Activated T-helper 17 cell treated with anti-CD3 and anti-CD28 coated beads, Interleukin-2, amount 50 U/mL, for 72 hours (primary cell): ENCODE data around the gene SUPV3L1. TPM values are rescaled to one million over a fixed set of nuclear protein-coding genes. Genes with fewer than 3 reads are reported as not detected.

Experiments
- ATAC-seq: fragments of 150-1000 bp; cut with Tn5 transposase; replicated peaks from 2 replicates; pipeline ENCODE4 v1.10.0; 2021; ENCODE audit warnings: mild to moderate bottlenecking, moderate library complexity
- H3K27ac Mint-ChIP-seq: one replicate; pipeline ENCODE4 v1.8.0; 2022; ENCODE audit warnings: mixed read lengths
- H3K27me3 Mint-ChIP-seq: one replicate; pipeline ENCODE4 v1.8.0; 2022; ENCODE audit warnings: mixed read lengths
- H3K36me3 Mint-ChIP-seq: one replicate; pipeline ENCODE4 v1.8.0; 2022; ENCODE audit warnings: low read depth, mild to moderate bottlenecking, mixed read lengths
- H3K4me1 Mint-ChIP-seq: one replicate; pipeline ENCODE4 v1.8.0; 2022; ENCODE audit warnings: mixed read lengths
- H3K4me3 Mint-ChIP-seq: one replicate; pipeline ENCODE4 v1.8.0; 2022; ENCODE audit warnings: mild to moderate bottlenecking, mixed read lengths
- H3K9me3 Mint-ChIP-seq: one replicate; pipeline ENCODE4 v1.8.0; 2022; ENCODE audit warnings: mixed read lengths
- total RNA-seq, 2 donors: library from RNA; stranded (reverse); gene quantifications; one replicate each; pipeline ENCODE4 v1.2.3, GENCODE V29; 2022

SUPV3L1 gene
- total RNA-seq, 2 donors from 2014 or later: 38.9 to 65.4 TPM

DNA sequence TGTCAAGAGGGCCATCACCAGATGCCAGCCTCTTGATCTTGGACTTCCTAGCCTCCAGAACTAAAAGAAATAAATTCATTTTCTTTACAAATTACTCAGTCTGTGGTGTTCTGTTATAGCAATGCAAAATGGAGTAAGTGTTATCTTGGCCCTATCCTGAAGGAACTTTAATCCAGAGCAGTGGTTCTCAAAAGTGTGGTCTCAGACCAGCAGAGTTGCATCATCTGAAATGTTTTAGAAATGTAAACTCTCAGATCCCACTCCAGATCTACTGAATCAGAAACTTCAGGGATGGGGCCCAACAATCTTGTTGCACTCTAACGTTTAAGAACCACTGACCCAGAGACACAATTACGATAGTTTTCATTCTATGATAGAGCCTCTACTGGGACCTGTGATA is 3.2 kb upstream of the SUPV3L1 start:
- Mint-ChIP-seq H3K9me3 (no peaks in the 10 kb centered on the region), H3K27me3 (no peaks in the 10 kb centered on the region), H3K4me3 (no peak overlapping the region), H3K4me1 (peaks cover 19% of the 10 kb centered on the region), H3K36me3 (peaks cover 26% of the 10 kb centered on the region), H3K27ac (no peak overlapping the region)
- ATAC-seq: no peak

GRCh38 chr10:69179089-69179742 is 818 bp upstream of the SUPV3L1 start:
- peaks cover 29% of the 10 kb centered on the region for H3K36me3 Mint-ChIP-seq
- no peaks in the 10 kb centered on the region for H3K27me3 Mint-ChIP-seq
- peak overlapping the region; percentile 89 for H3K4me3 Mint-ChIP-seq
- peaks cover 23% of the 10 kb centered on the region for H3K4me1 Mint-ChIP-seq
- peak overlapping the region; percentile 100 for H3K27ac Mint-ChIP-seq
- H3K9me3 Mint-ChIP-seq: no peaks in the 10 kb centered on the region
- peak; percentile 34 for ATAC-seq

DNA sequence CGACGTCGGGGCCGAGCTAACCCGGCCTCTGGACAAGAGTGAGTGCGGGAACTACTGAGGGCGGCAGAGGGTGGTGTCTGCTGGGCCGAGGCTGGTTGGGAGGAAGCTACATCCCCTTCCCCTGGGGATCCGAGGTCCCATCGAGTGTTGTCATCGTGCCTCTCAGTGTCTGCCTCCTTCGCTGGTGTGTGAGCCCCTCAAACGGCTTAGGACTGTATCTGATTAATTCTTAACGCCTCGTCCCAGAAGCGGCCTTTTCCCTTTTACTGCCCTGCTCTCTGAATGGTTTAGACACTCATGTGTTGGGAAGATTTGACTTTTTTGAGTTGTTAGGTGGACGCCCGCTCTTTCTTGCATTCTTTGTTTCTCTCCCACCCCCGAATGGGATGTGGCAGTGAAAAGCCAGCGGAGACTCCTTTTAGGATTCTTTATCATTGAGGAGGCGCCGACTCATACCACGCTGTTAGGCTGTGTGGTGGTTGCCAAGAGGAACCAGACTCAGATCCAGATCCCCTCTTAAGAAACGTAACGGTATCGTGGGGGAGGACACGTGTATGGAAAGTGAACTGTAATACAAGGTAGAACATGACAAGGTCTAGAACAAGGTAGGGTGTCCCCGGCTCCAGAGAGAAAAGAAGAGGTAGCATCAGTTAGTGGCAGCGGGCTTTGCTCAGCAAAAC is 631 bp downstream of the SUPV3L1 start:
- peak overlapping the region; percentile 100 for H3K27ac Mint-ChIP-seq
- H3K4me3 Mint-ChIP-seq: peak overlapping the region; percentile 89
- peak; percentile 30 for ATAC-seq
- H3K27me3 Mint-ChIP-seq: no peaks in the 10 kb centered on the region
- peaks cover 23% of the 10 kb centered on the region for H3K4me1 Mint-ChIP-seq
- peaks cover 43% of the 10 kb centered on the region for H3K36me3 Mint-ChIP-seq
- H3K9me3 Mint-ChIP-seq: no peaks in the 10 kb centered on the region

DNA sequence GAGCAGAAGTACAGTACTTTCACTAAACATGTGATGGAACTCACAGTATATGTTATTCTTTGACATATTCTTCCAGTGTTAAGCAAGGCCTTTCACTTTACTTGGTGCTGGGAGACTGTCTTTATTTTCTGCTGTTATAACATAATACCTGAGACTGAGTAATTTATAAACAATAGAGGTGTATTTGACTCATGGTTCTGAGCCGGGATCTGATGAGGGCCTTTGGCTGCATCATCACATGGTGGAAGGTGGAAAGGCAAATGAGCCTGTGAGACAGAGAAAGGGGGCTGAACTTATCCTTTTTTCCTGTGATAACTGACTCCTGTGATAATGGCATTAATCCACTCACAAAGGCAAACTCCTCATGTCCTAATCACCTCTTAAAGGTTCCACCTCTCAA is 1.4 kb downstream of the SUPV3L1 start:
- H3K27ac Mint-ChIP-seq: peak overlapping the region; percentile 100
- H3K9me3 Mint-ChIP-seq: no peaks in the 10 kb centered on the region
- H3K36me3 Mint-ChIP-seq: peaks cover 51% of the 10 kb centered on the region
- no peak for ATAC-seq
- peak overlapping the region; percentile 89 for H3K4me3 Mint-ChIP-seq
- H3K27me3 Mint-ChIP-seq: no peaks in the 10 kb centered on the region
- peaks cover 23% of the 10 kb centered on the region for H3K4me1 Mint-ChIP-seq

DNA sequence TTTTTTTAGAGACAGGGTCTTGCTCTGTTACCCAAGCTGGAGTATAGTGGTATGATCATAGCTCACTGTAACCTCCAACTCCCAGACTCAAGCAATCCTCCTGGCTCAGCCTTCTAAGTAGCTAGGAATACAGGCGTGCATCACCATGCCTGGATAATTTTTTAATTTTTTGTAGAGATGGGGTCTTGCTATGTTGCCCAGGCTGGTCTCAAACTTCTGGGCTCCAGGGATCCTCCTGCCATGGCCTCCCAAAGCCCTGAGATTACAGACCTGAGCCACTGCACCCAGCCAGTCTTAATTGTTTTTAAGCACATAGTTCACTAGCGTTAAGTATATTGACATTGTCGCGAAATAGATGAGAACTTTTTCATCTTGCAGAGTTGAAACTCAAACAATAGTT is 2.0 kb downstream of the SUPV3L1 start:
- peaks cover 23% of the 10 kb centered on the region for H3K4me1 Mint-ChIP-seq
- no peaks in the 10 kb centered on the region for H3K9me3 Mint-ChIP-seq
- peaks cover 57% of the 10 kb centered on the region for H3K36me3 Mint-ChIP-seq
- no peak for ATAC-seq
- peak overlapping the region; percentile 89 for H3K4me3 Mint-ChIP-seq
- no peak overlapping the region for H3K27ac Mint-ChIP-seq
- H3K27me3 Mint-ChIP-seq: no peaks in the 10 kb centered on the region

- Mint-ChIP-seq H3K27ac (no peak overlapping the region), H3K4me1 (peaks cover 4% of the 10 kb centered on the region), H3K4me3 (no peak overlapping the region), H3K9me3 (no peaks in the 10 kb centered on the region), H3K36me3 (peaks cover 90% of the 10 kb centered on the region), H3K27me3 (no peaks in the 10 kb centered on the region)
- no peak for ATAC-seq
Observed at GRCh38 chr10:69186524-69186923, 6.5 kb downstream of the SUPV3L1 start.

- no peaks in the 10 kb centered on the region for H3K27me3 Mint-ChIP-seq
- H3K4me3 Mint-ChIP-seq: no peak overlapping the region
- peaks cover 95% of the 10 kb centered on the region for H3K36me3 Mint-ChIP-seq
- peak overlapping the region; percentile 32 for H3K27ac Mint-ChIP-seq
- peaks cover 6% of the 10 kb centered on the region for H3K4me1 Mint-ChIP-seq
- H3K9me3 Mint-ChIP-seq: no peaks in the 10 kb centered on the region
- peak; percentile 30 for ATAC-seq
Observed at GRCh38 chr10:69201045-69201444, 21.0 kb downstream of the SUPV3L1 start.

DNA sequence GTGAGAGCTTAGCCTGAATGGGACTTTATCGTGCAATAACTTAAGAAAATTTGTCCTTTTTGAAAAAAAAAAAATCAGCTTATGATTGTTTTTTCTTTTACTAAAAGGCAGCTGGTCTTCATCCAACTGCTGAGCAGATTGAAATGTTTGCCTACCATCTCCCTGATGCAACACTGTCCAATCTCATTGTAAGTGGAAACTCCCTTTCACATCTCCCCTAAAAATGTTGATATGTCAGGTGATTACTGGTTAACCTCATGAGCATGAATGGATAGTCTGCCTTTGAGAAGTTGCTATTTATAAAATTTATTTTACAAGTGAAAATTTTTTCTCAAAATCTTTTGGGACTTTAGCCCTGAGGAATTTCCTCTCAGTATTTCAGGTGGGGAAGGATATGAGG is 22.3 kb downstream of the SUPV3L1 start:
- no peak overlapping the region for H3K4me3 Mint-ChIP-seq
- H3K27ac Mint-ChIP-seq: peak overlapping the region; percentile 52
- ATAC-seq: no peak
- H3K4me1 Mint-ChIP-seq: peaks cover 6% of the 10 kb centered on the region
- H3K27me3 Mint-ChIP-seq: no peaks in the 10 kb centered on the region
- H3K9me3 Mint-ChIP-seq: no peaks in the 10 kb centered on the region
- peaks cover 93% of the 10 kb centered on the region for H3K36me3 Mint-ChIP-seq

- Mint-ChIP-seq H3K27ac (no peak overlapping the region), H3K36me3 (peaks cover 54% of the 10 kb centered on the region), H3K4me3 (no peak overlapping the region), H3K27me3 (no peaks in the 10 kb centered on the region), H3K9me3 (no peaks in the 10 kb centered on the region), H3K4me1 (peaks cover 8% of the 10 kb centered on the region)
- no peak for ATAC-seq
Observed at GRCh38 chr10:69208761-69209160, 28.7 kb downstream of the SUPV3L1 start.

- Mint-ChIP-seq H3K27me3 (no peaks in the 10 kb centered on the region), H3K27ac (peak overlapping the region; percentile 9), H3K4me3 (no peak overlapping the region), H3K36me3 (peaks cover 43% of the 10 kb centered on the region), H3K9me3 (peaks cover 3% of the 10 kb centered on the region), H3K4me1 (peaks cover 18% of the 10 kb centered on the region)
- no peak for ATAC-seq
Observed at GRCh38 chr10:69209787-69210484, 29.9 kb downstream of the SUPV3L1 start.

DNA sequence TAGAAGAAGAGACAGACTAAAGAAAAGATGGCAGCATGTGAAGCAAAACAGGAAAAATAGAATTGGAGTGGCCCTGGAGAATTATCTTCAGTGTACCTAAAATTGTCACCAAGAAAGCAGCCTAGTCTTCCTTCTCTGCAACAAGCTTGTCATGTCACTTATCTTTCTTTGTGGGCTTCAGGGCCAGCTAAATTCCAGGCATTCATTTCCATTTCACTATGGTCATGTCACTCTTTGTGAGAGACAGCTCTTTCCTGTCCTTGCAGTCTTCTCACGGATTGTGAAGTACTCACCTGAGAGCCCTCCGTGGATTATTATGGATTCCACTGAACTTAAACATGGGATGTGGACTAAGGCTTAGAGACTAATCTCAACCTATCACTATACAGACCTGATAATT is 31.1 kb downstream of the SUPV3L1 start:
- H3K4me1 Mint-ChIP-seq: peaks cover 28% of the 10 kb centered on the region
- H3K4me3 Mint-ChIP-seq: no peak overlapping the region
- H3K9me3 Mint-ChIP-seq: peaks cover 3% of the 10 kb centered on the region
- no peak overlapping the region for H3K27ac Mint-ChIP-seq
- ATAC-seq: no peak
- H3K27me3 Mint-ChIP-seq: no peaks in the 10 kb centered on the region
- H3K36me3 Mint-ChIP-seq: peaks cover 32% of the 10 kb centered on the region

GRCh38 chr10:69211524-69211923 is 31.5 kb downstream of the SUPV3L1 start:
- Mint-ChIP-seq H3K4me3 (no peak overlapping the region), H3K27ac (no peak overlapping the region), H3K36me3 (peaks cover 28% of the 10 kb centered on the region), H3K9me3 (peaks cover 3% of the 10 kb centered on the region), H3K4me1 (peaks cover 29% of the 10 kb centered on the region), H3K27me3 (no peaks in the 10 kb centered on the region)
- ATAC-seq: no peak

- peak; percentile 17 for ATAC-seq
- Mint-ChIP-seq H3K27ac (peak overlapping the region; percentile 87), H3K27me3 (no peaks in the 10 kb centered on the region), H3K36me3 (peaks cover 7% of the 10 kb centered on the region), H3K4me1 (peaks cover 29% of the 10 kb centered on the region), H3K9me3 (peaks cover 3% of the 10 kb centered on the region), H3K4me3 (peak overlapping the region; percentile 72)
Observed at GRCh38 chr10:69213591-69214311, 33.7 kb downstream of the SUPV3L1 start.

GRCh38 chr10:69214666-69215131 is 34.7 kb downstream of the SUPV3L1 start:
- no peaks in the 10 kb centered on the region for H3K36me3 Mint-ChIP-seq
- peak overlapping the region; percentile 72 for H3K4me3 Mint-ChIP-seq
- peaks cover 3% of the 10 kb centered on the region for H3K9me3 Mint-ChIP-seq
- peak overlapping the region; percentile 87 for H3K27ac Mint-ChIP-seq
- peaks cover 28% of the 10 kb centered on the region for H3K4me1 Mint-ChIP-seq
- H3K27me3 Mint-ChIP-seq: no peaks in the 10 kb centered on the region
- ATAC-seq: peak; percentile 84
